DND-41 (cell line): Measurements from ENCODE around the gene SPART.

Experiments used
- EZH2 ChIP-seq: IDR thresholded peaks from 3 replicates; pipeline ENCODE4 v1.6.1; 2012; ENCODE audit warnings: borderline replicate concordance, low read depth, mild to moderate bottlenecking, moderate library complexity, low read length, inconsistent platforms; ENCODE audit not compliant: severe bottlenecking
- TF ChIP-seq, protein P1 (sequence below): IDR thresholded peaks from 2 replicates; pipeline ENCODE4 v1.5.1; 2012; ENCODE audit warnings: borderline replicate concordance, low read length, moderate library complexity, mild to moderate bottlenecking; ENCODE audit not compliant: poor library complexity, severe bottlenecking; ENCODE audit errors: extremely low read depth

DNA sequence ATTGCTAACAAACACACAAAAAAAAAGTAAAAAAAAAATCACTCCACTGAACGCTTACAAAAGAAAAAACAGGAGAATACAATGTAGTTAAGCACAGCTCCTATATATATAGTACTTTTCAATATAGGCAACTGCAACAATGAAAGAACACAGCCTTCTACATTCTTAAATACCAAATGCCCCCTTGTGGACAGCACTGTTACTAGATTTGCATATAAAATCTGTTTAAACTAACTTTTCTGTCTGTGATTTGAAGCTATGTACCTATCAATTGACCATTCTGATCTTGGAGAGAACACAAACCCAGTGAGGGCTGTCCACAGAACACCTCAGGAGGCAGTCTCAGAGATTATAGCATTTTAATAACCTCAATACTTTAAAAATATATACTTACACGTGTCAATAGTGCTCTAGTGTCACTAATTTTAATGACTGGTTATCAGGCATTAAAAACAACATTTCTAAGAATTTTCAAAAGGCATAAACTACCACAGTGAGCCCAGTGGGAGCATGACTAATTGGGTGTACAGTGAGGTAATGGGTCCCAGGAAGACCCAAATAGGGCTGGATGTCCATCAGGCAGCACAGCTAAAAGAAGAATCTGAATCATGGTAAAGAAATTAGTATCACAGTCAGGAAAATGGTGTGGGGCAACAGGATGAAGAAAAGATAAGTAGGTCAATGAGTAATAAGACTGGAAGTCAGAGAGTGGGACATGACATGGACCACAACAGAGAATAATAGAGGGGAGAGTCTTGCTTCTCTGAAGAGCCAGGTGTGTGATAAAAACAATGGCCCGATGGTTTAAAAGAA, 70.8 kb downstream of the SPART start:
- no peak for TF ChIP-seq EZH2
- TF ChIP-seq, protein P1, sequence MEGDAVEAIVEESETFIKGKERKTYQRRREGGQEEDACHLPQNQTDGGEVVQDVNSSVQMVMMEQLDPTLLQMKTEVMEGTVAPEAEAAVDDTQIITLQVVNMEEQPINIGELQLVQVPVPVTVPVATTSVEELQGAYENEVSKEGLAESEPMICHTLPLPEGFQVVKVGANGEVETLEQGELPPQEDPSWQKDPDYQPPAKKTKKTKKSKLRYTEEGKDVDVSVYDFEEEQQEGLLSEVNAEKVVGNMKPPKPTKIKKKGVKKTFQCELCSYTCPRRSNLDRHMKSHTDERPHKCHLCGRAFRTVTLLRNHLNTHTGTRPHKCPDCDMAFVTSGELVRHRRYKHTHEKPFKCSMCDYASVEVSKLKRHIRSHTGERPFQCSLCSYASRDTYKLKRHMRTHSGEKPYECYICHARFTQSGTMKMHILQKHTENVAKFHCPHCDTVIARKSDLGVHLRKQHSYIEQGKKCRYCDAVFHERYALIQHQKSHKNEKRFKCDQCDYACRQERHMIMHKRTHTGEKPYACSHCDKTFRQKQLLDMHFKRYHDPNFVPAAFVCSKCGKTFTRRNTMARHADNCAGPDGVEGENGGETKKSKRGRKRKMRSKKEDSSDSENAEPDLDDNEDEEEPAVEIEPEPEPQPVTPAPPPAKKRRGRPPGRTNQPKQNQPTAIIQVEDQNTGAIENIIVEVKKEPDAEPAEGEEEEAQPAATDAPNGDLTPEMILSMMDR = peak; percentile 60
